DMS153 (cell line): ENCODE measurements around the gene CD4.
"Not testable (repeated sequence)": the region's sequence is repeated elsewhere in the genome, so short reads cannot be mapped to it uniquely, and the experiment has no call there.

ENCODE experiments used
- DNase-seq: peaks from one replicate; lab custom pipeline; 2025; lab: John Stamatoyannopoulos, UW

CD4 gene

DNA sequence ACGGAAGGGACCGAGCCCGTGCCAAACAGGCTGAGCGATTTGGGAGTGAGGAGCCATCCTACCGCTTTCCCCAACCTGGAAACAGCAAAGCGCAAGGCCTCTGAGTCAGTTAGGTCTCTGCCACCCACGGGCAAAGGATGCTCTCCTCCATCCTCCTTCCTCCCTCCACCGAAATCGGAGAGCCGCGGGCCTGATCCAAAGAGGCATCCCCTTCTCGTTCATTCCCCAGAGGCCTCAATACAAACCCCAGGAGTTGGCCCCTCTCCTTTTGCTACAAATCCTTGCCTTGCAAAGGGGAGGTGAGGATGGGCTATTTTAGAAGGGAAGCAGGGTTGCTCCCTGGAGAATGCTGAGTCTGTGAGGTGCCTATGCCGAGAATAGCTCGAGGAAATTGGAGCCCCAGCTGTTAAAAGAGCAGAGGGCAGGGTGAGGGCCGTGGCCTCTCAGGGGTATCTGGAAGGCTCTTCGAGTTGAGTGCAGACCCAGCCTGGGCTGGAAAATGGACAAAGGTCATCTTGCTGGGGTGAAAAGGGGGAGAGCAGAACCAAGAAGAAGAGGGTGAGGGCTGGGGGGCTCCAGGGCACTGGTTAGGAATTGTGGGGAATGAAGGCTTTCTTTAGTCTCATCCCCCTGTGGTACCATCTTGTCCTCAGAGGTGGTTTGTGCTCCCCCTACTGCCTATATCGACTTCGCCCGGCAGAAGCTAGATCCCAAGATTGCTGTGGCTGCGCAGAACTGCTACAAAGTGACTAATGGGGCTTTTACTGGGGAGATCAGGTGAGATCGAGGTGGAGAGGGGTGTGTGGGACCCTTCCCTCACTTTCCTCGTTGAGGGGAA is 79.1 kb downstream of the CD4 start:
- no peak for DNase-seq

DNA sequence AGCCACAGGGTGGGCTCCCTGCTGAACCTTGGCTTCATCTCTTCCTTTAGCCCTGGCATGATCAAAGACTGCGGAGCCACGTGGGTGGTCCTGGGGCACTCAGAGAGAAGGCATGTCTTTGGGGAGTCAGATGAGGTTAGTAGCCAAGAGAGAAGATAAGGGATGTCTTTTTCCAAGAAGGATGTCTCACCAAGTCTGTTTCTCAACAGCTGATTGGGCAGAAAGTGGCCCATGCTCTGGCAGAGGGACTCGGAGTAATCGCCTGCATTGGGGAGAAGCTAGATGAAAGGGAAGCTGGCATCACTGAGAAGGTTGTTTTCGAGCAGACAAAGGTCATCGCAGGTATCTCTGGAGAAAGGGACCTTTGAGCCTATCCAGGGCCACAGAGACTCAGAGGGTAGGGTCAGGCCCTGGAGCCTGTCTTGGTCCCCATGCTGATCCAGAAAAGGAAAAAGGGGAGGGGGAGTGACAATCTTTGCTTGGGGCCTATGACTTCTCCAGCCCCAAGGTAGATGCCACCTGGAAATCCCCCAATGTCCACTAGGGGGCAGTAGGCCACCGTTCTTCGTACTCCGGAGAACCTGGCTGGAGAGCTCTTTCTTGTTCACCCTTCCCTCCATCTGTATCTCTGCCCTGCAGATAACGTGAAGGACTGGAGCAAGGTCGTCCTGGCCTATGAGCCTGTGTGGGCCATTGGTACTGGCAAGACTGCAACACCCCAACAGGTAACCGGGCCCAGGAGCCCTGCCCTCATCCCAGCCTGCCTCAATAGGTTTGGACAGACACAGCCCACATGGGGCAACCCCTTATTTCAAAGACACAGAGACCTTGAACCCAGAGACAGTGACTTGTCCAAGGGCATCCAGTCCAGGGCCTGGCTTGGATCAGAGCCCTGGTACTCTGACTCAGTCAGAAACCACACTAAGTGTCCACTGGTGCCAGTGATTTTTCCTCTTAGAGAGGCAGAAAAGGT is 80.0 kb downstream of the CD4 start:
- peak; percentile 52 for DNase-seq

DNA sequence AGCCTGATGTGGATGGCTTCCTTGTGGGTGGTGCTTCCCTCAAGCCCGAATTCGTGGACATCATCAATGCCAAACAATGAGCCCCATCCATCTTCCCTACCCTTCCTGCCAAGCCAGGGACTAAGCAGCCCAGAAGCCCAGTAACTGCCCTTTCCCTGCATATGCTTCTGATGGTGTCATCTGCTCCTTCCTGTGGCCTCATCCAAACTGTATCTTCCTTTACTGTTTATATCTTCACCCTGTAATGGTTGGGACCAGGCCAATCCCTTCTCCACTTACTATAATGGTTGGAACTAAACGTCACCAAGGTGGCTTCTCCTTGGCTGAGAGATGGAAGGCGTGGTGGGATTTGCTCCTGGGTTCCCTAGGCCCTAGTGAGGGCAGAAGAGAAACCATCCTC is 81.0 kb downstream of the CD4 start:
- DNase-seq = not testable (repeated sequence)
